ENCODE data around the gene ACO2. TPM values are rescaled to one million over a fixed set of nuclear protein-coding genes. Genes with fewer than 3 reads are reported as not detected.

The ACO2 gene
- total RNA-seq, 2 experiments from 2014 or later = 61.5 to 107 TPM

GRCh38 chr22:41480397-41480735 lies 11.4 kb downstream of the ACO2 start:
- Histone ChIP-seq H3K4me2 (ENCODE audit: low read length) (no peak overlapping the region; the same call in 1 of the 2 replicates), H3K36me3 (ENCODE audit: insufficient read depth, low read length) (peaks cover 61% of the 10 kb centered on the region), H3K27ac (ENCODE audit: low read depth, low read length, poor library complexity, severe bottlenecking) (no peak overlapping the region), H3K4me3 (ENCODE audit: low read depth, low read length, poor library complexity, severe bottlenecking) (no peak overlapping the region), H3K9me3 (ENCODE audit: low read length) (no peaks in the 10 kb centered on the region), H3K9me2 (ENCODE audit: insufficient read depth, low read length) (no peaks in the 10 kb centered on the region), H3K4me1 (ENCODE audit: insufficient read depth, low read length, poor library complexity, severe bottlenecking) (peaks cover 47% of the 10 kb centered on the region), H2AFZ (ENCODE audit: low read length) (no peak overlapping the region), H3K79me2 (ENCODE audit: insufficient read depth, low read depth, low read length) (peaks cover 99% of the 10 kb centered on the region), H4K20me1 (ENCODE audit: insufficient read depth, low read length) (peaks cover 28% of the 10 kb centered on the region)
- ChIA-PET CTCF (ENCODE audit: unreplicated experiment) (no interaction called here), POLR2A (interaction anchor here (0.7 kb wide), 1 partner anchor 99 kb away, joined by 4 read pairs; the partner anchor contains the start of gene TEF)
- no peak for DNase-seq (ENCODE audit: low spot score)
- no peak for TF ChIP-seq EZH2phosphoT487 (IDR thresholded peaks at IDR 0.05; ENCODE audit: borderline replicate concordance, low read depth, low read length)
- no peak for TF ChIP-seq CTCF (conservative IDR thresholded peaks at IDR 0.05; ENCODE audit: low read length)
- no TSS peak for BruUV-seq (replicated peaks)
- intact Hi-C loops (cut with micrococcal nuclease; ENCODE audit: unreplicated experiment) = no loop called here

- no TSS peak for BruUV-seq (replicated peaks)
Observed at GRCh38 chr22:41481131-41481830, 12.4 kb downstream of the ACO2 start.

More at GRCh38 chr22:41481131-41481830, 12.4 kb downstream of the ACO2 start:
- DNase-seq (ENCODE audit: low spot score) = no peak
- Histone ChIP-seq H3K9me3 (ENCODE audit: low read length) (no peaks in the 10 kb centered on the region), H3K36me3 (ENCODE audit: insufficient read depth, low read length) (peaks cover 61% of the 10 kb centered on the region), H3K79me2 (ENCODE audit: insufficient read depth, low read depth, low read length) (peaks cover 97% of the 10 kb centered on the region), H3K4me2 (ENCODE audit: low read length) (peak overlapping the region; percentile 25; the same call in 1 of the 2 replicates), H2AFZ (ENCODE audit: low read length) (no peak overlapping the region), H4K20me1 (ENCODE audit: insufficient read depth, low read length) (peaks cover 31% of the 10 kb centered on the region), H3K9me2 (ENCODE audit: insufficient read depth, low read length) (no peaks in the 10 kb centered on the region), H3K4me1 (ENCODE audit: insufficient read depth, low read length, poor library complexity, severe bottlenecking) (peaks cover 47% of the 10 kb centered on the region), H3K4me3 (ENCODE audit: low read depth, low read length, poor library complexity, severe bottlenecking) (no peak overlapping the region), H3K27ac (ENCODE audit: low read depth, low read length, poor library complexity, severe bottlenecking) (no peak overlapping the region)
- intact Hi-C loops (cut with micrococcal nuclease; ENCODE audit: unreplicated experiment) = no loop called here
- TF ChIP-seq EZH2phosphoT487 (IDR thresholded peaks at IDR 0.05; ENCODE audit: borderline replicate concordance, low read depth, low read length) (no peak), CTCF (conservative IDR thresholded peaks at IDR 0.05; ENCODE audit: low read length) (no peak)
- POLR2A ChIA-PET = interaction anchor here (0.7 kb wide), 1 partner anchor 8 kb away, joined by 4 read pairs; no protein-coding TSS in a partner anchor
- CTCF ChIA-PET (ENCODE audit: unreplicated experiment) = no interaction called here

All from OCI-LY7 (cell line).